PFSK-1 (cell line): ENCODE data around the gene PHC1.

ENCODE experiments used
- FOXP2 ChIP-seq: optimal IDR thresholded peaks from 2 replicates; pipeline ENCODE3; 2011; ENCODE audit warnings: borderline replicate concordance, control low read depth, inconsistent platforms; ENCODE audit not compliant: insufficient read depth; ENCODE audit errors: extremely low read length, extremely low read depth
- POLR2AphosphoS5 ChIP-seq: IDR thresholded peaks from 2 replicates; pipeline ENCODE4 v1.6.1; 2012; ENCODE audit warnings: low read depth, mild to moderate bottlenecking, control low read depth, low read length, moderate library complexity
- REST ChIP-seq, 2 experiments: IDR thresholded peaks; 2 replicates each; pipeline versions ENCODE4 v1.6.1 to v1.8.0; 2011 to 2012; ENCODE audit warnings: low read depth in 2 of 2, low read length in 2 of 2, control low read depth in 1 of 2, inconsistent platforms in 1 of 2, mild to moderate bottlenecking in 1 of 2, moderate library complexity in 1 of 2; ENCODE audit not compliant: insufficient read depth in 1 of 2
- SIN3A ChIP-seq: IDR thresholded peaks from 2 replicates; pipeline ENCODE4 v1.6.1; 2012; ENCODE audit warnings: mild to moderate bottlenecking, low read length, moderate library complexity, borderline replicate concordance; ENCODE audit not compliant: insufficient read depth
- TAF1 ChIP-seq: IDR thresholded peaks from 2 replicates; pipeline ENCODE4 v1.6.1; 2012; ENCODE audit warnings: low read length, control low read depth, borderline replicate concordance; ENCODE audit not compliant: insufficient read depth

Gene PHC1

GRCh38 chr12:8890313-8891085, 23.8 kb upstream of the PHC1 start:
- no peak for TF ChIP-seq POLR2AphosphoS5
- no peak for TF ChIP-seq REST (IDR thresholded peaks at IDR 0.05; ENCODE audit: insufficient read depth in 1 of 2, low read depth in 2 of 2, low read length in 2 of 2)
- no peak for TF ChIP-seq FOXP2
- TF ChIP-seq TAF1: no peak
- TF ChIP-seq SIN3A: no peak

- TF ChIP-seq POLR2AphosphoS5 (no peak), SIN3A (no peak), TAF1 (no peak), FOXP2 (no peak), REST (IDR thresholded peaks at IDR 0.05; ENCODE audit: insufficient read depth in 1 of 2, low read depth in 2 of 2, low read length in 2 of 2) (no peak)
These were observed 22.3 kb upstream of the PHC1 start for GRCh38 chr12:8891976-8892375.

- TF ChIP-seq REST (IDR thresholded peaks at IDR 0.05; ENCODE audit: insufficient read depth in 1 of 2, low read depth in 2 of 2, low read length in 2 of 2): no peak
- no peak for TF ChIP-seq POLR2AphosphoS5
- no peak for TF ChIP-seq SIN3A
- no peak for TF ChIP-seq FOXP2
- no peak for TF ChIP-seq TAF1
These were observed 19.9 kb upstream of the PHC1 start for GRCh38 chr12:8894378-8894777.

- TF ChIP-seq POLR2AphosphoS5 (no peak), TAF1 (no peak), REST (IDR thresholded peaks at IDR 0.05; ENCODE audit: insufficient read depth in 1 of 2, low read depth in 2 of 2, low read length in 2 of 2) (no peak), FOXP2 (no peak), SIN3A (no peak)
These were observed 19.3 kb upstream of the PHC1 start for GRCh38 chr12:8894986-8895385.
